Sigmoid colon (tissue), 4 donors: ENCODE data around the gene DAGLA.

Source experiments
- CTCF ChIP-seq, 4 experiments: fragments of 450-650 bp in 3 of 4; fragments of 200-600 bp in 1 of 4; IDR thresholded peaks; one replicate each; pipeline ENCODE4 v1.5.1; 2016 to 2019; ENCODE audit warnings: antibody characterized with exemption in 4 of 4, mild to moderate bottlenecking in 3 of 4, moderate library complexity in 2 of 4
- POLR2A ChIP-seq, 2 donors: fragments of 450-650 bp; IDR thresholded peaks; one replicate each; pipeline ENCODE4 v1.6.1; 2016; ENCODE audit warnings: antibody characterized with exemption in 2 of 2, mild to moderate bottlenecking in 2 of 2, moderate library complexity in 2 of 2
- POLR2AphosphoS5 ChIP-seq, 4 donors: sonication (generic); formaldehyde crosslinking; IDR thresholded peaks; one replicate each; pipeline ENCODE4 v1.6.1; 2017; ENCODE audit warnings: antibody characterized with exemption in 4 of 4

- TF ChIP-seq POLR2A (IDR thresholded peaks at IDR 0.05), result no peak
- TF ChIP-seq CTCF (IDR thresholded peaks at IDR 0.05), result no peak
- no peak for TF ChIP-seq POLR2AphosphoS5 (IDR thresholded peaks at IDR 0.05)
Observed at GRCh38 chr11:61686469-61686868, 6.3 kb downstream of the DAGLA start.
